ENCODE results near the gene ANXA11.

- TF ChIP-seq EP300 (IDR thresholded peaks at IDR 0.05) (no peak), CTCF (IDR thresholded peaks at IDR 0.05) (no peak), POLR2A (IDR thresholded peaks at IDR 0.05; ENCODE audit: low read depth) (no peak), POLR2AphosphoS5 (IDR thresholded peaks at IDR 0.05) (peak in 1 of 2 donors; percentile 73)
These were observed 50.2 kb downstream of the ANXA11 start for GRCh38 chr10:80154978-80155695.

Data from esophagus muscularis mucosa (tissue), 4 donors.